Inferior parietal cortex (tissue), 1 donor: ENCODE data around the gene CSAG2.

Experiments used
- DNase-seq: peaks from one replicate; pipeline ENCODE4 v3.0.0-alpha.2; 2016; ENCODE audit errors: extremely low spot score

CSAG2 gene

DNA sequence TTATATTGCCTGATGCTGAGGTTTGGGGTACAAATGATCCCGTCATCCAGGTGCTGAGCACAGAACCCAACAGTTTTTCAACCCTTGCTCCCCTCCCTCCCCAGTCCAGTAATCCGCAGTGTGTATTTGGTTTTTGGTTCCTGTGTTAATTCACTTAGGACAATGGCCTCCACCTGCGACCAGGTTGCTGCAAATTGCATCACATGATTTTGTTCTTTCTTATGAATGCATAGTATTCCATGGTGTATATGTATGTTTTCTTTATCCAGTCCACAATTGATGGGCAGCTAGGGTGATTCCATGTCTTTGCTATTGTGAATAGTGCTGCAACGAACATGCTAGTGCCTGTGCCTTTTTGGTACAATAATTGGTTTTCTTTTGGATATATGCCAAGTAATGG is 46.0 kb downstream of the CSAG2 start:
- no peak for DNase-seq

DNA sequence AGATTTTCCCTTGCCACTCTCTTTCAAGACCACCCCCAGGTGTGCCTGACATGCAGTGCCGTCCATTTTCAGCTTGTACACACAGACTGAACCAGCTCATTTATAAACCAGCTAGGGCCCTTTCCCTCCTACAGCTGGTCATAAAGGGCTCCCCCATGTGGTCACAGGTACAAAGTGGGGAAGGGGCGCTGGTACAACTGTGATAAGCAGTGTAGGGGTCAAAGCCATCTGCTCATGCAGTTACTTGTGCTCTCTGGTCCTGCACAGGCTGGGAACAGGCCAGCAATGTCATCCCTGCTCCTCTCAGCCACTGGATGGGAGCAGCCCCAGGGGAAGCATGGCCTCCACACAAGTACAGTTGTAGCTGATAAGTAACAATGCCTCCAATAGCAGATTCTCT is 50.8 kb downstream of the CSAG2 start:
- DNase-seq = no peak
